HCT116 (cell line): ENCODE data around the gene ATG10. TPM values are rescaled to one million over a fixed set of nuclear protein-coding genes. Genes with fewer than 3 reads are reported as not detected.

ENCODE experiments used
- ATAC-seq: fragments of 200-7000 bp; cut with Tn5 transposase; 2 replicates; pipeline ENCODE4 v1.9.1; 2020; ENCODE audit warnings: mild to moderate bottlenecking, moderate library complexity
- BruUV-seq: library from RNA; stranded (reverse); fragments of 400-500 nt; replicated peaks from 2 replicates; lab custom pipeline; 2021; lab: Mats Ljungman, UMichigan
- CTCF ChIA-PET: fragments of 300-600 bp; sonication (Branson Sonifier 250); formaldehyde crosslinking; loops from one replicate; lab custom pipeline; 2021; ENCODE audit warnings: antibody characterized with exemption; lab: Charles Lee
- POLR2A ChIA-PET: fragments of 300-600, 350-600 bp; sonication (Branson Sonifier 250); formaldehyde crosslinking; loops from one replicate; lab custom pipeline; 2021; ENCODE audit warnings: antibody characterized with exemption; lab: Charles Lee
- RAD21 ChIA-PET, 2 experiments: fragments of 300-600 bp; sonication (Branson Sonifier 250); formaldehyde crosslinking; loops; one replicate each; lab custom pipeline; 2023; ENCODE audit warnings: low total read pairs in 2 of 2; ENCODE audit not compliant: uncharacterized antibody in 2 of 2, unreplicated experiment in 2 of 2, low non-redundant PET in 1 of 2; lab: Charles Lee
- DNase-seq: peaks from one replicate; pipeline ENCODE4 v3.0.0-alpha.2; 2010; ENCODE audit warnings: low read depth, low spot score
- H2AFZ ChIP-seq: fragments of 200-600 bp; shearing (Covaris generic), sonication (generic); 2 replicates; pipeline ENCODE4 v1.6.1; 2017; ENCODE audit warnings: low read depth, mixed run types, mixed read lengths, antibody characterized with exemption, low read length; ENCODE audit not compliant: poor library complexity, severe bottlenecking
- H3K27ac ChIP-seq: 2 replicates; pipeline ENCODE4 v1.5.1; 2012; ENCODE audit warnings: low read depth, low read length
- H3K27me3 ChIP-seq: fragments of 200-600 bp; sonication (generic); 2 replicates; pipeline ENCODE4 v1.6.1; 2016; ENCODE audit warnings: mixed run types, low read length, mixed read lengths; ENCODE audit not compliant: insufficient read depth
- H3K36me3 ChIP-seq, 2 experiments: fragments of 200-500 bp in 1 of 2; fragments of 200-600 bp in 1 of 2; sonication (Bioruptor generic) in 1 of 2; sonication (generic) in 1 of 2; 2 replicates each; pipeline versions ENCODE4 v1.5.1 to v1.6.1; 2014 to 2016; ENCODE audit warnings: low read length in 2 of 2, inconsistent platforms in 1 of 2, mixed read lengths in 1 of 2, mixed run types in 1 of 2; ENCODE audit not compliant: insufficient read depth in 2 of 2, control insufficient read depth in 1 of 2
- H3K4me1 ChIP-seq, 2 experiments: fragments of 200-600 bp in 1 of 2; sonication (generic) in 1 of 2; 2 replicates each; pipeline versions ENCODE4 v1.5.1 to v1.6.1; 2012 to 2017; ENCODE audit warnings: low read length in 2 of 2, inconsistent platforms in 1 of 2, mild to moderate bottlenecking in 1 of 2, mixed read lengths in 1 of 2, mixed run types in 1 of 2, moderate library complexity in 1 of 2; ENCODE audit not compliant: insufficient read depth in 2 of 2, control insufficient read depth in 1 of 2
- H3K4me2 ChIP-seq: fragments of 200-600 bp; sonication (generic); 2 replicates; pipeline ENCODE4 v1.6.1; 2017; ENCODE audit warnings: mixed run types, low read length, mixed read lengths
- H3K4me3 ChIP-seq, 2 experiments: fragments of 200-600 bp in 1 of 2; sonication (generic) in 1 of 2; replicated peaks in 1 of 2; 2 replicates each; pipeline ENCODE4 v1.5.1; 2011 to 2016; ENCODE audit warnings: low read length in 2 of 2, control low read depth in 1 of 2, low read depth in 1 of 2, mild to moderate bottlenecking in 1 of 2, mixed read lengths in 1 of 2, mixed run types in 1 of 2
- H3K79me2 ChIP-seq: fragments of 200-600 bp; sonication (generic); 2 replicates; pipeline ENCODE4 v1.6.1; 2017; ENCODE audit warnings: mild to moderate bottlenecking, mixed run types, low read length, moderate library complexity, mixed read lengths; ENCODE audit not compliant: insufficient read depth
- H3K9ac ChIP-seq: fragments of 200-600 bp; sonication (generic); 2 replicates; pipeline ENCODE4 v1.6.1; 2016; ENCODE audit warnings: low read length, mixed read lengths
- H3K9me2 ChIP-seq: fragments of 200-600 bp; sonication (generic), shearing (Covaris generic); 2 replicates; pipeline ENCODE4 v1.6.1; 2017; ENCODE audit warnings: mixed run types, mild to moderate bottlenecking, moderate library complexity; ENCODE audit not compliant: insufficient read depth
- H3K9me3 ChIP-seq, 2 experiments: fragments of 200-500 bp in 1 of 2; fragments of 200-600 bp in 1 of 2; sonication (Bioruptor generic) in 1 of 2; sonication (generic) in 1 of 2; 2 replicates each; pipeline ENCODE4 v1.6.1; 2014 to 2017; ENCODE audit warnings: low read length in 2 of 2, mixed read lengths in 2 of 2, inconsistent platforms in 1 of 2, low read depth in 1 of 2, mild to moderate bottlenecking in 1 of 2, mixed run types in 1 of 2, moderate library complexity in 1 of 2; ENCODE audit not compliant: control insufficient read depth in 1 of 2, insufficient read depth in 1 of 2
- H4K20me1 ChIP-seq: fragments of 200-600 bp; sonication (generic), shearing (Covaris generic); 2 replicates; pipeline ENCODE4 v1.6.1; 2017; ENCODE audit warnings: mixed run types, mild to moderate bottlenecking, moderate library complexity; ENCODE audit not compliant: insufficient read depth
- CBX3 ChIP-seq: IDR thresholded peaks from 2 replicates; pipeline ENCODE4 v1.6.1; 2012; ENCODE audit warnings: low read depth
- CEBPB ChIP-seq: IDR thresholded peaks from 2 replicates; pipeline ENCODE4 v1.6.1; 2012; ENCODE audit warnings: low read depth
- ELF1 ChIP-seq: IDR thresholded peaks from 2 replicates; pipeline ENCODE4 v1.6.1; 2012; ENCODE audit warnings: low read depth, borderline replicate concordance
- JUND ChIP-seq: IDR thresholded peaks from 2 replicates; pipeline ENCODE4 v1.6.1; 2012
- POLR2AphosphoS5 ChIP-seq: IDR thresholded peaks from 2 replicates; pipeline ENCODE4 v1.6.1; 2011; ENCODE audit warnings: mild to moderate bottlenecking, low read depth, low read length, moderate library complexity
- RAD21 ChIP-seq: IDR thresholded peaks from 2 replicates; pipeline ENCODE4 v1.6.1; 2012; ENCODE audit warnings: low read depth, mild to moderate bottlenecking
- SIN3A ChIP-seq: IDR thresholded peaks from 2 replicates; pipeline ENCODE4 v1.6.1; 2012; ENCODE audit warnings: low read depth
- SP1 ChIP-seq: IDR thresholded peaks from 2 replicates; pipeline ENCODE4 v1.6.1; 2012; ENCODE audit warnings: low read depth
- ZNF274 ChIP-seq: fragments of 200-500 bp; sonication (Bioruptor generic); IDR thresholded peaks from 2 replicates; pipeline ENCODE4 v1.6.1; 2014; ENCODE audit warnings: mild to moderate bottlenecking, low read depth, low read length, inconsistent platforms
- intact Hi-C: fragments of 100-400 bp; cut with micrococcal nuclease; formaldehyde crosslinking; loops from 2 replicates; pipeline ENCODE4 v1.10.0; 2022
- total RNA-seq: library from RNA; stranded (reverse); gene quantifications from one replicate; pipeline ENCODE4 v1.2.1, GENCODE V29; 2021; ENCODE audit not compliant: unreplicated experiment
- TF ChIP-seq, protein P1 (sequence below): IDR thresholded peaks from 2 replicates; pipeline ENCODE4 v1.6.1; 2012; ENCODE audit warnings: low read depth

ATG10 gene
- total RNA-seq, 1 experiment from 2014 or later = 9.4 TPM

DNA sequence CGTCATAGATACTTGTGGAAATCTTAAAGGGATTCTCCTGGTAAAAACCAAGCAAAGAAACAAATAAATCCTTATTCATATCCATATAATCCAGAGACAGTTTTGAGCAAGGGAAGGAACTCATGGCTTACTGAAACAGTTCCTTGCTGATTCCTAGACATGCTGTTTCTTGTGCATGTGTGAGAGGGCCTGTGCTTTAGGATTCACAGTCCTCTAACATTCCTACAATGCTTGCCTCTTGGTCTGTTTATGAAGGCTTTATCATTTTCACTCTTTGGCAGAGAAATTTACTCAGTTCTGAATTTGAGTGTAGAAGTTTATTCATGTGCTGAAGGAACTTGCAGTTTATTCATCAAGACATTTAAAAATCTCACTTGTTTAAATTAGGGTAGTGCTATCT lies 183.0 kb downstream of the ATG10 start:
- ChIA-PET RAD21 (no interaction called here), POLR2A (no interaction called here), CTCF (no interaction called here)
- Histone ChIP-seq H3K27me3 (no peaks in the 10 kb centered on the region), H4K20me1 (no peaks in the 10 kb centered on the region), H3K4me3 (no peak overlapping the region), H3K79me2 (no peaks in the 10 kb centered on the region), H3K36me3 (no peaks in the 10 kb centered on the region), H3K4me2 (no peak overlapping the region), H2AFZ (no peak overlapping the region), H3K9me2 (no peaks in the 10 kb centered on the region), H3K4me1 (peaks cover 0 to 15% of the 10 kb centered on the region in 2 experiments; a peak in 2 of 4 replicates), H3K27ac (no peak overlapping the region), H3K9ac (no peak overlapping the region), H3K9me3 (no peaks in the 10 kb centered on the region)
- no TSS peak for BruUV-seq
- intact Hi-C loops = no loop called here
- no peak for DNase-seq
- no peak for ATAC-seq
- TF ChIP-seq ELF1 (no peak), SP1 (no peak), CBX3 (no peak), RAD21 (no peak)

DNA sequence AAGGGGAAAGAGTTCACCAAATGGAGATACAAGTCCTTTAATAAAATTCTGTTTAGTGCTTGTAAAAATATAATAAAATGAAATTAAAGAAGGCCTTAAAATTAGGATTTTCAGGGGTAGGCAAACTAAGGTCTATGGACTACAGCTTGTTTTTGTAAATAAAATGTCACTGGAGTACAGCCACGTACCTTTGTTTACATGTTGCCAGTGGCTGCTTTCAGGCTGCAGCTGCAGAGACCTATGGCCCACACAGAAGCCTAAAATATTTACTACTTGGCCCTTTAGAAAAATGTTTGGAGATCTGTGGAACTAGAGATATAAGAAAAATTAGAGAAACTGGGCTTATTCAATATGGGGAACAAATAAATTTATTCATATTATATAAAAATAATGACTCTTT lies 183.5 kb downstream of the ATG10 start:
- Histone ChIP-seq H3K9ac (no peak overlapping the region), H3K9me3 (no peaks in the 10 kb centered on the region), H2AFZ (no peak overlapping the region), H4K20me1 (no peaks in the 10 kb centered on the region), H3K9me2 (no peaks in the 10 kb centered on the region), H3K79me2 (no peaks in the 10 kb centered on the region), H3K27ac (no peak overlapping the region), H3K36me3 (no peaks in the 10 kb centered on the region), H3K27me3 (no peaks in the 10 kb centered on the region), H3K4me1 (peaks cover 0 to 15% of the 10 kb centered on the region in 2 experiments; a peak in 2 of 4 replicates), H3K4me2 (no peak overlapping the region), H3K4me3 (no peak overlapping the region)
- CTCF ChIA-PET = no interaction called here
- no peak for DNase-seq
- no peak for ATAC-seq
- RAD21 ChIA-PET = no interaction called here
- BruUV-seq = no TSS peak
- TF ChIP-seq POLR2AphosphoS5 (no peak), JUND (no peak), SIN3A (no peak), ZNF274 (no peak), CEBPB (no peak)
- TF ChIP-seq, protein P1, sequence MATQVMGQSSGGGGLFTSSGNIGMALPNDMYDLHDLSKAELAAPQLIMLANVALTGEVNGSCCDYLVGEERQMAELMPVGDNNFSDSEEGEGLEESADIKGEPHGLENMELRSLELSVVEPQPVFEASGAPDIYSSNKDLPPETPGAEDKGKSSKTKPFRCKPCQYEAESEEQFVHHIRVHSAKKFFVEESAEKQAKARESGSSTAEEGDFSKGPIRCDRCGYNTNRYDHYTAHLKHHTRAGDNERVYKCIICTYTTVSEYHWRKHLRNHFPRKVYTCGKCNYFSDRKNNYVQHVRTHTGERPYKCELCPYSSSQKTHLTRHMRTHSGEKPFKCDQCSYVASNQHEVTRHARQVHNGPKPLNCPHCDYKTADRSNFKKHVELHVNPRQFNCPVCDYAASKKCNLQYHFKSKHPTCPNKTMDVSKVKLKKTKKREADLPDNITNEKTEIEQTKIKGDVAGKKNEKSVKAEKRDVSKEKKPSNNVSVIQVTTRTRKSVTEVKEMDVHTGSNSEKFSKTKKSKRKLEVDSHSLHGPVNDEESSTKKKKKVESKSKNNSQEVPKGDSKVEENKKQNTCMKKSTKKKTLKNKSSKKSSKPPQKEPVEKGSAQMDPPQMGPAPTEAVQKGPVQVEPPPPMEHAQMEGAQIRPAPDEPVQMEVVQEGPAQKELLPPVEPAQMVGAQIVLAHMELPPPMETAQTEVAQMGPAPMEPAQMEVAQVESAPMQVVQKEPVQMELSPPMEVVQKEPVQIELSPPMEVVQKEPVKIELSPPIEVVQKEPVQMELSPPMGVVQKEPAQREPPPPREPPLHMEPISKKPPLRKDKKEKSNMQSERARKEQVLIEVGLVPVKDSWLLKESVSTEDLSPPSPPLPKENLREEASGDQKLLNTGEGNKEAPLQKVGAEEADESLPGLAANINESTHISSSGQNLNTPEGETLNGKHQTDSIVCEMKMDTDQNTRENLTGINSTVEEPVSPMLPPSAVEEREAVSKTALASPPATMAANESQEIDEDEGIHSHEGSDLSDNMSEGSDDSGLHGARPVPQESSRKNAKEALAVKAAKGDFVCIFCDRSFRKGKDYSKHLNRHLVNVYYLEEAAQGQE = no peak
- POLR2A ChIA-PET = no interaction called here
- intact Hi-C loops = no loop called here
